GM21737 (cell line): ENCODE data around the gene HPS3.
"Not testable (repeated sequence)": the region's sequence is repeated elsewhere in the genome, so short reads cannot be mapped to it uniquely, and the experiment has no call there.

Experiments
- ATAC-seq: cut with Tn5 transposase; IDR thresholded peaks from one replicate; pipeline ENCODE4 v1.9.1; 2021; ENCODE audit warnings: mild to moderate bottlenecking, moderate library complexity; ENCODE audit not compliant: unreplicated experiment

HPS3 gene

DNA sequence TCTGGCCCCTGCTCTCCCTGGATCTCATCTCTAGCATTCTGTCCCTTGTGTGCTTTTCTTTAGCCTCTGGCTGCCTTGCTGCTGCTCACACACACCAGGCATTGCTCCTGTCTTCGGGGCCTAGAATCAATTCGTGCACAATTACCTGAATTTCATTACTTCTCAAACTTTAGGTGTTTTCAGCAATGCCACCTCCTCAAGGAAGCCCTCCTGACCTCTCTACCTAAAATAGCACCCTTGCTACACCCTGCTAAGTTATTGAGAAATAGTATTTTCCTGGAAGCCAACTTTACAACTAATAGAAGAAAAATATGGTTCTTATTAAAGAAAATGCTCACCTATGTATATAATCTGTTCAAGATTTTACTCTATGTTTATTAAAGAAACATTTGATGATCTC, 51.7 kb downstream of the HPS3 start:
- ATAC-seq, result no peak

DNA sequence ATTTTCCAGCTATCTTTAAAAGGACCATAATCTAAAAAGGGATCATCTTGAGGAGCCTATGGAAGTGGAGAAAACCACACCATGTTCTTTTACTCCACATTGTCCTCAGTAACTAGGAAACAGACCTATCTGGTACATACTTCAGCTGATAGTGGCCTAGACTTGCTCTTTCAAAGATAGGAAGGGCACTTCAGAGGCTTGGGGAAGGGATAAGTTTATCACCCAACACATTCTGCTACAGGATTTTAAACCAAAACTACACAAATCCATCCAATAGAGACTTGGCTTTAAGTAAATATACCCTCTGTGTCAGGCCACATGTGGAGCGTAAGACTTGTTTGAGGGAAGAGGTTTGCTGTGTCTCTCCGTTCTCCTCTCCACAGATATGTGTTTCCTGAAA, 56.8 kb downstream of the HPS3 start:
- ATAC-seq, result no peak

DNA sequence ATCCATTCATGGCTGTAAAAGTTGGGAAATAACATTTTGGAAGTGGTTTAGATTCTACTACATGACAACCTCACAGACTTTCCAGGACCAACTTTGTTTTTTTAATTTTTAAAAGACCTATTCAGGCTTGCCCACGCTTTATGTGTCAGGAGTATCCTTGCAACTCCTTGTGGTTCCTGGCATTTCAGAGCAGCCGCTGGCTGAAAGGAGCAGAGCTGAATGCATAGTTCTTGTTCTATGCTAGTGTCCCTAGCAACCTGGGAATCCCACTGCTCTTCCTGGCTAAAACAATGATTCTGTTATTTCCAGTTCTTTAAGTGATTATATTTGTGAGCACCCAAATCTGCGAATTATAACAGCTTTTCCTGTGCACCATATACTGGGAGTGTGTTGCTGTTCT, 57.3 kb downstream of the HPS3 start:
- ATAC-seq, result no peak

DNA sequence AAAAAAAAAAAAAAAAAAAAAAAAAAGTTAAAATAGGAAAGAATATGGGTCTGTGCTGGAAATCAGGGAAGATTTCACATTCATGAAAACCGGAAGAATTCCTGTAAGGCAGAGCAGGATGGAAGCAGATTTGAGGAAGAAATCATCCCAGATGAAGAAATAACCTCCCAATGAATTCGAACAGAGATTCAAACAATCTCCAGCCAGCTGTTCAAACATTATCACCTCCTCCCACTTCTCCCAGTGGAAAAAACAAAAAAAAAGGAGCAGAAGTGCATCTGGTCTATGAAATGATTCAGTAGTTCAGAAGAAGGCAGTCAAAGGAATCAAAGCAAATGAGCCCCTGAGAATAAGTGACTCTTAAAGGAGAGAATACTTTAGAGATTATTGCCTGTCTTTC, 59.1 kb downstream of the HPS3 start:
- ATAC-seq, result no peak

DNA sequence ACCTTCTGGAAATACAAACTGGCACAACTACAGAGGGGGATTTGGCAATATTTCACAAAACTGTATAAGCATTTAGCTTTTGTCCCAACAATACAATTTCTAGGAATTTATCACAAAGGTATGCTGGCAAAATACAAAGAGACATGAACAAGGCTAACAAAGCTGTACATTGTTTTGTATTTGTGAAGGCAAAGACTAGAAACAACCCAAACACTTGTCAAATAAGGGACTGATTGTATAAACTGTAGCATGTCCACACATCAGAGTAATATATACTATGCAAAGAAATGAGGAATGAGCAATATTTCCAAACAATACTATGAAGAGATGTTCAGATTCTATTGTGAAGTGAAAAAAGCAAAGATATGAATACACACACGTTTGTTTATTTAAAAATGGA, 65.8 kb downstream of the HPS3 start:
- no peak for ATAC-seq

DNA sequence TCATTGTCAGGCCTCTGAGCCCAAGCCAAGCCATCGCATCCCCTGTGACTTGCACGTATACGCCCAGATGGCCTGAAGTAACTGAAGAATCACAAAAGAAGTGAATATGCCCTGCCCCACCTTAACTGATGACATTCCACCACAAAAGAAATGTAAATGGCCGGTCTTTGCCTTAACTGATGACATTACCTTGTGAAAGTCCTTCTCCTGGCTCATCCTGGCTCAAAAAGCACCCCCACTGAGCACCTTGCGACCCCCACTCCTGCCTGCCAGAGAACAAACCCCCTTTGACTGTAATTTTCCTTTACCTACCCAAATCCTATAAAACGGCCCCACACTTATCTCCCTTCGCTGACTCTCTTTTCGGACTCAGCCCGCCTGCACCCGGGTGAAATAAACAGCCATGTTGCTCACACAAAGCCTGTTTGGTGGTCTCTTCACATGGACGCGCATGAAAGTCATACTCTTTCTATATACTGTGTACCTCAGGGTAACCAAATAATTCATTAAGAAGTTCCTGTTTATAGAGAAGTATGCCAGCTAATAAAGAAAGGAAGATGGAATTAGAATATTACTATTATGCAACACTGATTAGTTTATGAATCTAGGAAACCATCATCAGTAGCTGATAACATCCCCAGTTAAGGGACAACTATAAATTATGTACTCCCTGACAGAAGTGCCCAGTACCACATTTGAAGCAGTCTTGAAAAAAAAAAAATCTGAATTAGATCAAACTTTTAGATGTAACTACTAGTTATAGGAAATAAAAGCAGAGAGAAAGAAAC, 67.6 kb downstream of the HPS3 start:
- ATAC-seq, result not testable (repeated sequence)

DNA sequence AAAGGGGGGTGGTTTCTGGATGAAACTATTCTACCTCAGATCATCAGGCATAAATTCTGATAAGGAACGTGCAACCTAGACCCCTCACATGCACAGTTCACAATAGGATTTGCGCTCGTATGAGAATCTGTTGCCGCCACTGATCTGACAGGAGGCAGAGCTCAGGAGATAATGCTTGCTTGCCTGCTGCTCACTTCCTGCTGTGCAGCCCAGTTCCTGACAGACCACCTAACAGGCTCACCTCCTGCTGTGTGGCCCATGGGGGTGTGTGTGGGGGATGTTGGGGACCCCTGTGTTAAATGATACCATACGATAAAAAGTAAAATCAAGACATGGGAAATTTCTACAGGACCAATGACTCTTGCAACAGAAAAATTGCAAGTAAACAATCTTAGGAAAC, 68.2 kb downstream of the HPS3 start:
- no peak for ATAC-seq

DNA sequence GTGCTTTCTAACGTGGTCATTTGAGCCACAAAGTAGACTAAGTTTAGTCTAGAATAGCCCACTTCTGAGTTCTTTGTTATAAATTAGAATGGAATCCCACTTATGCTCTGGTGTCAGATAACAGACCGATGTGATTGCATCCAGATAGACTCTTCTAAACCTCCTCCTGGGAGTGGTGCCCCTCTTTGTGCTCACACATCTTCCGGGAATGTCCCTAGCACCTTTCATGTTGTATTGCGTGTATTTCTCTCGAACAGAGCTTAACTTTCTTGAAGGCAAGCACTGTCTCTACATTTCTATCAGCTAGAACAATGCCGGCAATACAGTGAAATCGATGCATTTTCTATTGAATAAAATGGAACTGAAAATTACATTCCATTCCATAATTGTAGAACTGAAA, 69.2 kb downstream of the HPS3 start:
- no peak for ATAC-seq

DNA sequence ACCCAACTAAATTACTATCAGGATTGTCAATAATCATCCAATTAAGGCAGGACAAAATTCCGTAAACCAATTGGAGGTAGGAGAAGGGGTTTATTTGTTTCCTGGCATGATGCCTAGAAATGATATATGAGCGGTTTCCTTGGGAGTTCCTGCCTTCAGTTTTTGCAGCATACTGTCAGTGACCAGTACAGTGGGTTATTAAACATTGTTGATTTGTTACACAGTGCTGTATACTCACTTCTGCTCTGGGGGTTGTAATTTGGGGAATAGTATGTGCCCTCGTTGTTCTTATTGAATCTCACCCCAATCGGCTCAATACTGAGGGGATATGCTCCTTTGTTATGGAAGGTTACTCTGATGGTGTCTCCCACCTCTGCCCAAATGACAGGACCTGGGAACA, 70.0 kb downstream of the HPS3 start:
- no peak for ATAC-seq

DNA sequence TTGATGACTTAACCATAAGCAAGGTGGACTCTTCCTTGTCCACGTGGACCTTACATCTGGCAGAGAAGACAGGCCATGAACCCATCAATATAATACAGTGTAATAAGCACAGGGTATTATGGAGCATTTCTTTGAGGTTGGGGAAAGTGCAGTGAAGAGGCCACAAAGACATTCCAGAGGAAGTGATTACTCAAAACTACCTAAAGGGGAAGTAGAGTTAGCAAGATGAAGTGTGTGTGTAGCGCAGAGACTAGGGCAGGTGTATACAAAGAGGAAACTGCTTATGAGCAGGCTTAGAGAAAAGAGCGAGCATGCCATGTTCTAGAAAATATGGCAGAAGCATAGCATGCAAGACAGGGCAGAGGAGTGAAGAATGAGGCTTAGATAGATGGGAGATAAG, 74.3 kb downstream of the HPS3 start:
- ATAC-seq, result peak; percentile 99

DNA sequence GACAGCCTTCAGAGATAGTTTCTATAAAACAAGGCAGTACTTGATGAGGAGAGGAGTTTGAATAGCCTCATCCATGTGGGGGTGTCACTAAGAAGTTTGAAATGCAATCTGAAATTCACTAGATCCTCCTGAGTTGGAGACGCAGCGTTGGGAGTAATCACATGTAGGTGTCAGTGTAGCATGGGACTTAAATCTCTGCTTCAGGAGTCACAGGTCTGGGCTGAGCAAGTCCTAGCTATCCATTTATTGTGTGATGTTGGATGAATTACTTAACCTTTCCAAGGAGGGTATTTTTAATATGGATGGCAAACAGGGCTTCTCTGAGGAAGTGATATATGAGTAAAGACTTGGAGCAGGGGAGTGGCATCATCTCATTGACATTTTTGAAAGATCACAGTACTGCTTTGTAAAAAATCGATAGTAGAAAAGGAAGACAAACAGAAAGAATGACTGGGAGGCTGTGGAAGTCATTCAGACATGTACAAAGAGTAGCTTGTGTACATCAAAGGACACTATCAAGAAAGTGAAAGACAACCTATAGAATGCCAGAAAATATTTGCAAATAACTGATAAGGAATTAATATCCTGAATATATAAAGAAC, 75.1 kb downstream of the HPS3 start:
- ATAC-seq, result no peak

DNA sequence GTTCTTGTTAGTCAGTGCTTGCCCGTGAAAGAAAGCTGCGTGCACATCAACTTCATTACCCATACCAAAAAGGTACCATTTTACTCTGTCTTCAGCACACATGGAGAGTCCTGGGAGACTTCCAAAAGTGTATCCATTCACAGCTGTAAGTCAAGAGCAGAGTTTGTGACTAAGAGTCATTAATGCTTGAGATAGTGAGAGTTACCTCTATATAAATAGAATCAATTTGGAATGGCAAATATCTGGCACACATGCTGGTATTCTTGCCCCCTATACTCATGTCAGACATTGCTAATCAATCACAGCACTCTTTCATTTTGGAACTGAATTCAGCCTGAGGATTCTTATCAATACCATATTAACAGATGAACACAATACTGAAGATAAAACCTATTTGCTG, 78.0 kb downstream of the HPS3 start:
- no peak for ATAC-seq

DNA sequence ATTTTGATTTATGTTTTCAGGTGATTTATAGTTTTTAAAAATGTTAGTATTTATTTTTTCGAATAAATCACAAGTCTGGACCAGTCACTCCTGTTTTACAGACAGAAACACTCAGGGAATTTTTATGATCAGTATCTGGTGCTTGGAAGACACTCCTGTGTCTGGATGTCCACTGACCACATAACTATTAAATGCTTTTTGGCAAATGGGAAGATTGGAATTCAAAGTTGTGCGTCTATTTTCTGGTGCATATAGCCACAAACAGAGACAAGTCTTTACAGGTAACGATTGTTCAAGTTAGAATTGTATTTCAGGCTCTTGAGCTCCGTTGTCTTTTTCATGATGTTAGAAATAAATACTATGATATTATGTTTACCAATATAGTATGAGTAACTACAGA, 80.0 kb downstream of the HPS3 start:
- ATAC-seq, result no peak

DNA sequence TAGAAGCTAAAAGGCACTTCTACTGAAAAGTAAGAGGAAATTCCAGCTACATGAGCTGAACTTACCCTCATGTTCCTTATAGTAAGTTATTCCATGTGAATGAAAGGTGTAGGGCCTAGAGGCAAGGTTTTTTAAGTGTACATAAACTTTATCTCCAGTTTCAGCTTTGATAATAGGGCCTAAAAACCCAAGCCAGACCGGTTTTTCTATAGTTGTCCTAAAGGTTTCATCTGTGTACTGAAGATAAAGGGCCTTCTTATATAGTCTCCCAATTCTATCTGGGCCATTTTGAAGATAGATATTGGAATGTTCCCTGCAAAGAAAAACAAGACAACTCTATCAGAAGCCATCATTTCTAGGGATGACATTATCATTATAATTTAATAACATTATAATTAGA, 82.9 kb downstream of the HPS3 start:
- no peak for ATAC-seq

DNA sequence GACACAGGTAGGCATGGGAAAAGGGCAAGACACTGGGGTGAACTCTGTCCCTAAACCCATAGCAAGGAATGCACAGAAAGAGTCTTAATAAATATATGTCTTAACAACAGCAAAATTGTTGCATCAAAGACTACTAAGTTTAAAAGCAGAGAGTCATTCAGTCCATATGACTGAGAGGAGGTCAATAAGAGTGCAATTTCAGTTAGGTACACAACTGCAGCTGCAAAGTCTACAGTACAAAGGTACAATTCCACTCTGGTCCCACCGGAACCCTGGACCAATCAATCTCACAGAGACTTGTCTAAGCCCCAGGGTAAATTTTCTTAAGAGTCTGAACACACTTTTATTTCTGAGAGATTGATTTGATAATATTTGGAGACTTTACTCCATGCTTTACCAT, 85.3 kb downstream of the HPS3 start:
- no peak for ATAC-seq

DNA sequence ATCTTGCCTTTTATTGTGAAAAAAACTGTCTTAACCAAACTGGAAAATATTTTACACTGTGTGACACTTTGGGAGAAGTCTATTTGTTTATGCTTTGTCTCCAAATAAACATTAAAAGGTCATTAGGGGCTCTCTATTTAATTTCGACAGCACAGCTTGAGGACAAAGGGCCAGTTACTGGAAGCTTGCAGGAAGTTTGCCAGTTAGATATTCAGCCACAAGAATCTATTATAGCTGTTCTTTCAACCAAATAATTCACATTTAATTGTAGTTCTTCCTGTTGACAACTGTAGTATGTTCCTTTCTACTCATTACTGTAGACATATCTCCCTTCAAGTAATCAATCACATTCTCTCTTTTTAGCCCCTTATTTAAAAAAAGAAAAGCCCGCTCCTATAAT, 86.1 kb downstream of the HPS3 start:
- no peak for ATAC-seq

DNA sequence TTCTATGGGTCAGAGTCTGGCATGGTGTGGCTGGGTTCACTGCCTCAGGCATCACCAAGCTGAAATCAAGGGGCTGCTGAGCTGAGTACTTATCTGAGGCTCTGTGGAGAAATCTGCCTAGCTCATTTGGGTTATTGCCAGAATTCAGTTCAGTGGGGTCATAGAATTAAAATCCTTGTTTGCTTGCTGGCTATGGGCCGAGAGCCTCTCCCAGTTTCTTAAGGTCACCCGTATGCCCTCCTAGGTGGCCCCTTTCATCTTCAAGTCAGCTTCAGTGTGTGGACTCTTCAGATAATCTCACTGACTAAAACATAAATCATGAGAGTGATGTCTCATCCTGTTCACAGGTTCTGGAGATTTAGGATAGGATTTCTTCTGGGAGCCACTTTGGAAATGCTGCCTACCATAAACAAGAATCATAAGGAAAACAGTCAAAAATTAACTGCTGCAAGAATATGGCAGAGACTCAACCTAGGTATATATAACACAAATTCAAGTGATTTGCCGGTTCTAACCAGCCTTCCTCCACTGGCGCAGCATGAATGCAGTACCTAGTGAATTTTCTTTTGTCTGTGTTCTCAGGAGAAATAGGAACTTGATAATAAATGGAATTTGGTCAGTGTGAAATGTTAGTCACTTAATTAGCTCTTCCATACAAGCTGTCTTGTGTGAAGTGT, 86.9 kb downstream of the HPS3 start:
- no peak for ATAC-seq

DNA sequence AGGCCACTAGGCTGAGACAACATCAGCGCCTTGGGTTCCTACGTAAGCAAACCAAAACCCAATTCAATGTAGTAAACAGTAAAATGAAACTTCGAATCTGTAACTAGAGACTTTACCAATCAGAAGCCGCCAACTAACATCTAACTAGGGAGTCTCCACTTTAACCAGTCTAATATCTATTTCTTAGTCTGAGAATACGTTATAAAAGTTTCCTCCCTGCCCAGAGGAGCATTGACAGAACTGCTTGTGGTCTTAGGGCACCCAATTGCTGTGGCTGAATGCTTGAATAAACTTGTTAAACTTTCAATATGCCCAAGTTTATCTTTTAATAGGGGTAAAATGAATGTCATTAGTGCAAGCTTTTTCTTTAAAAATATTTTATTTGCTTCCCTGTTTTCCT, 87.9 kb downstream of the HPS3 start:
- ATAC-seq, result no peak

DNA sequence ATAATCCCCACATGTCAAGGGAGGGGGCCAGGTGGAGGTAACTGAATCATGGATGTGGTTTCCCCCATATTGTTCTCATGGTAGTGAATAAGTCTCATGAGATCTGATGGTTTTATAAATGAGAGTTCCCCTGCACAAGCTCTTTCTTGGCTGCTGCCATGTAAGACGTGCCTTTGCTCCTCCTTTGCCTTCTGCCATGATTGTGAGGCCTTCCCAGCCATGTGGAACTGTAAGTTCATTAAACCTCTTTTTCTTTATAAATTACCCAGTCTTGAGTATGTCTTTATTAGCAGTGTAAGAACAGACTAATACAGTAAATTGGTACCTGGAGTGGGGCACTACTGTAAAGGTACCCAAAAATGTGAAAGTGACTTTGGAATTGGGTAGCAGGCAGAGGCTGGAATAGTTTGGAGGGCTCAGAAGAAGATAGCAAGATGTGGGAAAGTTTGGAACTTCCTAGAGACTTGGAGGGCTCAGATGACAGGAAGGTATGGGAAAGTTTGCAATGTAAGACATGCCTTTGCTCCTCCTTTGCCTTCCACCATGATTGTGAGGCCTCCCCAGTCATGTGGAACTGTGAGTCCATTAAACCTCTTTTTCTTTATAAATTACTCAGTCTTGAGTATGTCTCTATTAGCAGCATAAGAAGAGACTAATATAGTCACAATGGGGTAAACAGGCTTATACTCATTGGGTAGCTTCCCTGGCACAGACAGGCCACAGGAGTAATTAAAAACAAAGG, 90.1 kb downstream of the HPS3 start:
- not testable (repeated sequence) for ATAC-seq

DNA sequence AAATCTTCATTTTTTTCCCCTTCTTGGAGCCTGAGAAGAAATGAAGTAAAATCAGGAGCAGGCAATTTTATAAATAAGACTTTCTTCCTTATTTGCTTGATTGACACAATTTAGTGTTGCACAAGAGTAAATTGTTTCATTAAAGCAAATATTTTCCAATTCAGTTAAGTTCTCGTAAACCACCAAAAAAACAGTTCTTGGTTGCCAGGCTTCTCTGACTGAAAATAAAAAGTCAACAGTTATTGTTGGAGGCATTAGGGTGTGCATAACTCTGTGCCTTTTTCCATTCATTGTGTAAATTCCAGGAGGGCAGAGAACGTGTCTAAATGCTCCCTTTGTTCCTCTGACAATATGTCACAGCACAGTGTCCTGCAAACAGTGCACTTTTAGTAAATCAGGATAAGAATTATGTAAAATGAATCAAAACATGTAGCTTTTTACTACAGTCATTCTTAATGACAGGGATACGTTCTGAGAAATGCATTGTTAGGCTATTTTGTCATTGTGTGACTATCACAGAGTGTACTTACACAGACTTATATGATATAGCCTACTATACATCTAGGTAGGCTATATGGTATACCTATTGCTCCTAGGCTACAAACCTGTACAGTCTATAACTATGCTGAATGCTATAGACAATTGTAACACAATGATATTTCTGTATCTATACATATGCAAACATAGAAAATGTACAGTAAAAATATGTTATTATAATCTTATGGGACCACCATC, 92.5 kb downstream of the HPS3 start, which contains the start of gene CP:
Gene CP (minus strand): TSS at position 47 of the 735 bp plus-strand sequence. CDS start 37 bp downstream, at position 10.
- no peak for ATAC-seq
